Heart right ventricle (tissue), 16 donors: Measurements from ENCODE around the gene OR51E1. TPM values are rescaled to one million over a fixed set of nuclear protein-coding genes. Genes with fewer than 3 reads are reported as not detected.

ENCODE experiments used
- ATAC-seq, 8 donors: fragments of 200-7000 bp; cut with Tn5 transposase; one replicate each; pipeline ENCODE4 v1.9.1; 2020; ENCODE audit warnings: mild to moderate bottlenecking in 8 of 8, moderate library complexity in 8 of 8, moderate number of reproducible peaks in 1 of 8
- DNase-seq, 2 donors: peaks; one replicate each; pipeline ENCODE4 v3.0.0-alpha.2; 2020
- H3K27ac ChIP-seq, 10 donors: fragments of 200-600 bp; sonication (generic) in 2 of 10; one replicate each; pipeline versions ENCODE4 v1.5.0 to v1.8.0; 2020 to 2022; ENCODE audit warnings: mild to moderate bottlenecking in 3 of 10
- H3K27me3 ChIP-seq, 7 donors: fragments of 200-600 bp; one replicate each; pipeline ENCODE4 v1.8.0; 2021 to 2022; ENCODE audit warnings: mild to moderate bottlenecking in 2 of 7
- H3K36me3 ChIP-seq, 9 donors: fragments of 200-600 bp; sonication (generic) in 1 of 9; one replicate each; pipeline versions ENCODE4 v1.5.0 to v1.8.0; 2020 to 2022; ENCODE audit warnings: mild to moderate bottlenecking in 2 of 9
- H3K4me1 ChIP-seq, 9 donors: fragments of 200-600 bp; sonication (generic) in 1 of 9; one replicate each; pipeline versions ENCODE4 v1.5.0 to v1.8.0; 2020 to 2022; ENCODE audit warnings: mild to moderate bottlenecking in 4 of 9
- H3K4me3 ChIP-seq, 10 donors: fragments of 200-600 bp; sonication (generic) in 2 of 10; one replicate each; pipeline versions ENCODE4 v1.5.0 to v1.8.0; 2020 to 2022; ENCODE audit warnings: mild to moderate bottlenecking in 7 of 10, moderate library complexity in 2 of 10
- H3K9me3 ChIP-seq, 11 donors: fragments of 200-600 bp in 10 of 11; sonication (generic) in 2 of 11; one replicate each; pipeline versions ENCODE4 v1.5.0 to v1.8.0; 2013 to 2022; ENCODE audit warnings: mild to moderate bottlenecking in 2 of 11, control low read depth in 1 of 11, moderate library complexity in 1 of 11
- WGBS, 2 donors: extraction: QIAGEN DNeasy Blood & Tissue Kit; methylation state at CpG; one replicate each; pipeline ENCODE4 v1.1.7; 2013; ENCODE audit warnings: inconsistent platforms in 1 of 2; 5-methylcytosine and 5-hydroxymethylcytosine counted together
- intact Hi-C, 10 donors: fragments of 100-400 bp; cut with DNase I; formaldehyde crosslinking; loops; one replicate each; pipeline versions ENCODE4 v1.11.1 to v1.14.2; 2022
- polyA plus RNA-seq, 2 donors: library from polyadenylated mRNA; stranded (reverse); fragments of 200-250 nt; gene quantifications; one replicate each; pipeline ENCODE4 v1.2.3, GENCODE V29; 2013
- total RNA-seq, 10 donors: library from RNA; stranded (reverse); fragmentation: NEBNext Ultra II Directional in 3 of 10; extraction: Animal tissue kit (Norgen Biotek cat#: 25700) in 3 of 10; gene quantifications; one replicate each; pipeline versions ENCODE4 v1.2.1 to v1.2.4, GENCODE V29; 2021 to 2023
- TF ChIP-seq, protein P1 (sequence below), 9 donors: fragments of 200-600 bp; sonication (generic) in 2 of 9; IDR thresholded peaks; one replicate each; pipeline versions ENCODE4 v1.5.0 to v1.8.0; 2021 to 2022; ENCODE audit warnings: antibody characterized with exemption in 9 of 9, mild to moderate bottlenecking in 5 of 9, moderate library complexity in 1 of 9
- donor health status: Arrhythmogenic right ventricular cardiomyopathy.
- donor health status: ischemic (EF 13 %, LVEDD 7.1; RV severe dilation, severe dysfunction).
- donor health status: healthy with polysubstance abuse.
- donor health status: DM: no; HTN: yes; CAD: no.
- donor health status: DM: no; HTN: no; CAD: no.
- donor health status: ischemic (EF 25% LVEDD 6.9; RV normal size, moderate dysfunction).
- donor health status: ischemic (EF 25% LVEDD 5.7; RV mildly dilated, moderate dysfunction).
- donor health status: healthy.
- donor health status: DM: yes; HTN: yes; CAD: no.
- donor health status: Ischemic cardiomyopathy.
- donor health status: ischemic (EF 35%, LVEDD 5.7; RV mildly dilated, moderate dysfunction).
- donor health status: nonischemic (EF 11% LVEDD 7.7; RV severe dilation, severe dysfunction).
- donor health status: DM: yes; HTN: yes; CAD: no.
- donor health status: PGD.
- donor health status: ischemic (EF 29% LVEDD 5.4; RV normal size, mild dysfunction).
- donor health status: nonischemic (EF 23%, LVEDD 6.1; RV moderate dilation, normal function).

OR51E1 gene
- total and polyA plus RNA-seq, 12 donors = 0.68 to 3.4 (median 2.0) TPM

DNA sequence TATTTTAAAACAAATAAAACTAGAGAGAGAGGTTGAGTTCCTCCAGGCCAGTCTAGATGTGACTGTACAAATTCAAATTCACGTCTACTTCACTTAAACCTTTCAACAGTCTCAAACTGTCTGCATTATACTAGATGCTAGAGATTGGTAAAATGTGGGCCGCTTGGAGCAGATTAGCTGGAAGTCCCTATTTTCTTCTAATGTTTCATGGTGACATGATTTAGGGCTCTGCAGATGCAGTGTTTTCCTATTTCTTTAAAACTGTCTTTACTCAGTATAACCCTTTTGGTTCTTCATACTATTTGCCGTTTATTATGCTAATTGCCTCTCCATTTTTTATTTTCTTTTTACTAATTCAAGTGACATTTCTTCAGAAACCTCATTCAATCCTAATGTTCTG lies 20.4 kb downstream of the OR51E1 start:
- intact Hi-C loops = no loop called here
- no peak for DNase-seq
- Histone ChIP-seq H3K27me3 (no peaks in the 10 kb centered on the region), H3K9me3 (no peaks in the 10 kb centered on the region), H3K4me1 (no peaks in the 10 kb centered on the region), H3K36me3 (no peaks in the 10 kb centered on the region), H3K27ac (no peak overlapping the region), H3K4me3 (no peak overlapping the region)
- TF ChIP-seq, protein P1, sequence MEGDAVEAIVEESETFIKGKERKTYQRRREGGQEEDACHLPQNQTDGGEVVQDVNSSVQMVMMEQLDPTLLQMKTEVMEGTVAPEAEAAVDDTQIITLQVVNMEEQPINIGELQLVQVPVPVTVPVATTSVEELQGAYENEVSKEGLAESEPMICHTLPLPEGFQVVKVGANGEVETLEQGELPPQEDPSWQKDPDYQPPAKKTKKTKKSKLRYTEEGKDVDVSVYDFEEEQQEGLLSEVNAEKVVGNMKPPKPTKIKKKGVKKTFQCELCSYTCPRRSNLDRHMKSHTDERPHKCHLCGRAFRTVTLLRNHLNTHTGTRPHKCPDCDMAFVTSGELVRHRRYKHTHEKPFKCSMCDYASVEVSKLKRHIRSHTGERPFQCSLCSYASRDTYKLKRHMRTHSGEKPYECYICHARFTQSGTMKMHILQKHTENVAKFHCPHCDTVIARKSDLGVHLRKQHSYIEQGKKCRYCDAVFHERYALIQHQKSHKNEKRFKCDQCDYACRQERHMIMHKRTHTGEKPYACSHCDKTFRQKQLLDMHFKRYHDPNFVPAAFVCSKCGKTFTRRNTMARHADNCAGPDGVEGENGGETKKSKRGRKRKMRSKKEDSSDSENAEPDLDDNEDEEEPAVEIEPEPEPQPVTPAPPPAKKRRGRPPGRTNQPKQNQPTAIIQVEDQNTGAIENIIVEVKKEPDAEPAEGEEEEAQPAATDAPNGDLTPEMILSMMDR (IDR thresholded peaks at IDR 0.05) = no peak
- ATAC-seq = no peak
- WGBS, 2 donors = 83 to 91% methylated on average over 3 of the region's 3 CpGs

DNA sequence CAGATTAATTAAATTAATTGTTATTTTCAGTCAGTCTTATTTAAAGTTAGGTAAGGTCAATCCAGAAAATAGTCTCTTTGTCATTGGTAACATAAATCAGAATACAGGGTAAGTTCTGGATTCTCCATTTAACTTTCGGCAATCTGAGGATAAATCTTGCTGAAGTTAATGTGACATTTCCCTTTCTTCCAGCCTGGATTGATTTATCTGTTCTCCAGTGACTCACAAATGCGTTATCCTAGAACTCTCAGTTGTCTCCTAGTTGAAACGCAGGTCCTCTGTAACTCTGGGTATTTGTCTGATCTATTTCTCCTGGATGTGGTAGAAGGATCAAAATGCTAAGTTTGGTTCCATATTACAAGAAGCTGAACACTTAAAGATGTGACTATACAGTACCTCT lies 21.0 kb downstream of the OR51E1 start:
- Histone ChIP-seq H3K4me3 (no peak overlapping the region), H3K9me3 (no peaks in the 10 kb centered on the region), H3K4me1 (no peaks in the 10 kb centered on the region), H3K27me3 (no peaks in the 10 kb centered on the region), H3K36me3 (no peaks in the 10 kb centered on the region), H3K27ac (no peak overlapping the region)
- ATAC-seq (no peak), DNase-seq (no peak)
- WGBS, 2 donors = 83 to 85% methylated on average over 3 of the region's 3 CpGs
- TF ChIP-seq, protein P1 (IDR thresholded peaks at IDR 0.05) = no peak
- intact Hi-C loops = loop anchor here in 1 of 10 donors (5.0 kb wide), 1 partner anchor 1348 kb away; no protein-coding TSS in a partner anchor

DNA sequence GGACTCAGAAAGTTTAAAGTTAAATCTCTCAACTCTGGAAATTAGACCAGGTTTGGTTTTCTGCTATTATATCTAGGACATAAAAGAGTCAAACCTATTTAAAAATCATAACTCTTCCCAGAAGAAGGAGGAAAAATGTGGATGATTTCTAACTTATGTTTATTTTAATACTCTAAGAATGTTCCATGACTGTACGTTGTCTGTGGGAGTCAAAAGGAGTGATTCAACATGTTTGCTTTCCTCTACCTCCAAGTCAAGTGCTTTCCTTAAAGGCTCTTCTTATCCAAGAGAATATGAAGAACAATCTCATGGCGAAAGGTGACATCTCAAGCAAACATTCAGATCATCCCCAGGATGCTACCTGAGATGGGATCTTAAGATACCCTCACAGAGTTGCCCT lies 21.6 kb downstream of the OR51E1 start:
- WGBS, 2 donors = 84 to 93% methylated on average over 2 of the region's 2 CpGs
- H3K4me3 ChIP-seq = no peak overlapping the region
- H3K27ac ChIP-seq = no peak overlapping the region
- intact Hi-C loops = loop anchor here in 1 of 10 donors (5.0 kb wide), 1 partner anchor 1347 kb away; no protein-coding TSS in a partner anchor
- ATAC-seq = no peak
- DNase-seq = no peak
- TF ChIP-seq, protein P1 (IDR thresholded peaks at IDR 0.05) = no peak
- H3K4me1 ChIP-seq = no peaks in the 10 kb centered on the region
- no peaks in the 10 kb centered on the region for H3K36me3 ChIP-seq
- H3K9me3 ChIP-seq = no peaks in the 10 kb centered on the region
- no peaks in the 10 kb centered on the region for H3K27me3 ChIP-seq

- Histone ChIP-seq H3K27me3 (no peaks in the 10 kb centered on the region), H3K27ac (no peak overlapping the region), H3K4me1 (peaks cover 0 to 12% (median 0%) of the 10 kb centered on the region in 9 donors), H3K36me3 (no peaks in the 10 kb centered on the region), H3K4me3 (no peak overlapping the region), H3K9me3 (no peaks in the 10 kb centered on the region)
- WGBS, 2 donors = 56 to 60% methylated on average over 2 of the region's 2 CpGs
- intact Hi-C loops = loop anchor here in 1 of 10 donors (10.0 kb wide), 1 partner anchor 63 kb away; no protein-coding TSS in a partner anchor
- no peak for ATAC-seq
- no peak for DNase-seq
- TF ChIP-seq, protein P1 (IDR thresholded peaks at IDR 0.05) = no peak
Observed at GRCh38 chr11:4671741-4672140, 28.0 kb downstream of the OR51E1 start.
